Activated CD4-positive, alpha-beta T cell treated with anti-CD3 and anti-CD28 coated beads, Interleukin-2, amount 50 U/mL, for 16 hours (primary cell): ENCODE results near the gene NCOR2.

ENCODE experiments used
- DNase-seq: peaks from one replicate; pipeline ENCODE4 v3.0.0-alpha.2; 2020

NCOR2 gene

GRCh38 chr12:124524231-124524925, 43.0 kb downstream of the NCOR2 start:
- DNase-seq = no peak

DNA sequence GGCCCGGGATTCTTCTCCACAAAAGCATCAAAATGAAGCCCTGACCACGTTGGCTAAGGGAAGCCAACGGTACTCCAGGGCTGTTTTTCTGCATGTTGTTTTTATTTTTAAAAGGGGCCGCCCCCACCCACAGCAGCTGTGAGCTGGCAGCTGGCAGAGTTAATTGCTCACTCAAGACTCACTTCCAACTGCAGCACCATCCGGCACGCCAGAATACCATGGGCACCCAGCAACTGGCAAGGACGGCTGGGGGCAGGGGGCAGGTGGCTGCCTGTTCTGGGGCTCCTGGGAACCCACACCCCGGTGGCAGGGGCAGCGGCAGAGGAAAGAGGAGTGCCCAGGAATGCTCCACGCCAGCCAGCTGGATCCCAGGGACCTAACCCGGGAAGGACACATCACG, 44.3 kb downstream of the NCOR2 start:
- DNase-seq = no peak

GRCh38 chr12:124520907-124521306, 46.5 kb downstream of the NCOR2 start:
- no peak for DNase-seq

DNA sequence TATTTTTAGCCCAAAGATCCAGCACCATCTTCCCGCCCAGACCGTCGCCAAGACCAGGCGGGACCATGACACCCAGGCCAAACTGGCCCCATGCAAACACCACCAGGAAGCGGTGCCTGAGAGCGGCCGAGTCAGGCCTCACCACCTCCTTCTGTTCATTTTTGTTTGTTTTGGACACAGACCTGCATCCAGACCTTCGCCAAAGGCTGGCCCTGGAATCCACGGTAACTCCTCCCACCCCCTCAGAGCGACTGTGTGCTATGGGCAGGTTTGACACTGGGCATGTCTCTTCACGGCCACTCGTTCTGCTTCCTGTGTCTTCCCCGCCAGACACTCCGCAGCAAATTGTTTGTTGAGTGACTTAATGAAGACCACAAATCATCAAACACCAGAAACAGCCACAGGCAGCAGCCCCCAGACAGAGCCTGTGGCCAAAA, 47.1 kb downstream of the NCOR2 start:
- no peak for DNase-seq

DNA sequence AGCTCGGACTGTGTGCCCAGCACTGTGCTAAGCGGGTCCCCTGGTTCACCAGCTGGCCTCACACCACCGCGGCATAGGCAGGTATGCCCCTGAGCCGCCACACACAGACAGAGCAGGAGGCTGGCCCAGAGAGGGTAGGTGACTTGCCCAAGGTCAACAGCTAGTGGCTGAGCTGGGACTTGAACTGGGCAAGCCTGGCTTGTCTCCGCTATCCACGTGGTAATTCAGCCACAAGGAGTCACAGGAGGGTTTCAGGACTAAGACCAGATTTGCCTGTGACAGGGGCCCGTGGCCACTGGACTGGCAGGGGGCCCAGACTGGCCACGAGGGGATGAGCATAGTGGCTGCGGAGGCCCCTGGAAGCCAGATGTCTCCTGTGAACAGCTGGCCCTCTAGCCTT, 47.7 kb downstream of the NCOR2 start:
- no peak for DNase-seq

- DNase-seq = no peak
These were observed 49.1 kb downstream of the NCOR2 start for GRCh38 chr12:124518051-124518932.
